ENCODE results near the gene ARL6IP1.
A peak's percentile ranks its signal among the peaks of the same experiment; 100 is the strongest.

The ARL6IP1 gene
- 79.1 to 139 (median 89.3) reads per million in 9 experiments for total RNA-seq

DNA sequence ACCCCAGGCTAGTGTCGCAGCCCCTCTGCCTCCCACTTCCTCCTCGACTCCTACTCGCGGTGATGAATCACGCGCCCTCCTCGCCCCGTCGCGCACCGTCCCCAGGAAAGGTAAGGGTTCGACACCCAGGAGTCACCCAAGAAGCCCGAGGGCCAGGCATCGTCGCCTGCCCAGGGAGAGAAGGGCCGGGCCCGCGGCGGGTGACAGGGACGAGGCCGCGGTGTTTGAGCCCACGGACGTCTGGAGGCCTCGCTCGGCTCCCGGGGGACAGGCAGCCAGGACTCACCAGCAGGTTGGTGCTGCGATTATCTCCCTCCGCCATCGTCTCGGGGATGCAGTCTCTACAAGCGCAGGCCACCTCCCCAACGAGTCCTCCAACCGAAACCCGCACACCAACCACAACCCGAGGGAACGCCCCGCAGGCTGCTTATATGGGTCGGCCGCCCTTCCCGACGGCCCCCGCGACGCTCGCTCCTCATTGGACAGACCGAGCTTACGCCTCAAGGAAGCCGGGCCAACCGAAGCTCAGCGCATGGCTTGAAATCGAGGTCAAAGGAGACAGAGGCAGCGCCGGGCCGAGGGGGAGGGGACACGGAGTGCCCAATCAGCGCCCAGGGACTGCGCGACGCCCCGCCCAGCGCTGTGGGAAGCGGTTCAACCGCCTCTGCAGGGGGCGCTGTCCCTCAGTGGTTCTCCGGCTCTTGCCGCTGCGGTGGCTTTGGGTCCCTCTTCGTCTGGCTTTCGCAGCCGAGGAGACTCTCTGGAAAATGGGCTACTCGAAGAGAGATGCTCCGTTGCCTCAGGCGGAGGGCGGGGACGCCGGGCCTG is at the start of gene ARL6IP1:
Gene ARL6IP1 (minus strand): TSS at position 405 of the 828 bp plus-strand sequence. CDS start 83 bp downstream, at position 322.
- Mint-ChIP-seq H3K4me3 (peak within 1 kb of the TSS; percentile 94 to 98), H3K4me1 (ENCODE audit: low read depth in 2 of 2) (peaks cover 23 to 42% of the 10 kb centered on the region in 2 donors), H3K27me3 (no peaks in the 10 kb centered on the region), H3K36me3 (ENCODE audit: insufficient read depth) (peaks cover 36% of the 10 kb centered on the region), H3K9me3 (no peaks in the 10 kb centered on the region), H3K27ac (peak within 1 kb of the TSS; percentile 96 to 97)
- DNase-seq = peak; percentile 97 to 99 (median 99)
- ATAC-seq (replicated peaks) = peak; percentile 88

GRCh38 chr16:18846416-18846815 is 45.1 kb upstream of the ARL6IP1 start:
- H3K4me1 Mint-ChIP-seq (ENCODE audit: low read depth in 2 of 2) = peaks cover 2 to 3% of the 10 kb centered on the region in 2 donors
- peaks cover 88% of the 10 kb centered on the region for H3K36me3 Mint-ChIP-seq (ENCODE audit: insufficient read depth)
- ATAC-seq (replicated peaks) (no peak), DNase-seq (no peak)
- H3K9me3 Mint-ChIP-seq = no peaks in the 10 kb centered on the region
- H3K4me3 Mint-ChIP-seq = no peak overlapping the region
- peak overlapping the region in 1 of 2 donors; percentile 59 for H3K27ac Mint-ChIP-seq
- H3K27me3 Mint-ChIP-seq = no peaks in the 10 kb centered on the region

GRCh38 chr16:18842565-18842964 is 41.2 kb upstream of the ARL6IP1 start:
- Mint-ChIP-seq H3K36me3 (ENCODE audit: insufficient read depth) (peaks cover 88% of the 10 kb centered on the region), H3K4me1 (ENCODE audit: low read depth in 2 of 2) (peaks cover 2 to 6% of the 10 kb centered on the region in 2 donors), H3K9me3 (no peaks in the 10 kb centered on the region), H3K27me3 (no peaks in the 10 kb centered on the region), H3K27ac (peak overlapping the region in 1 of 2 donors; percentile 65), H3K4me3 (no peak overlapping the region)
- ATAC-seq (replicated peaks) = no peak
- DNase-seq = no peak

DNA sequence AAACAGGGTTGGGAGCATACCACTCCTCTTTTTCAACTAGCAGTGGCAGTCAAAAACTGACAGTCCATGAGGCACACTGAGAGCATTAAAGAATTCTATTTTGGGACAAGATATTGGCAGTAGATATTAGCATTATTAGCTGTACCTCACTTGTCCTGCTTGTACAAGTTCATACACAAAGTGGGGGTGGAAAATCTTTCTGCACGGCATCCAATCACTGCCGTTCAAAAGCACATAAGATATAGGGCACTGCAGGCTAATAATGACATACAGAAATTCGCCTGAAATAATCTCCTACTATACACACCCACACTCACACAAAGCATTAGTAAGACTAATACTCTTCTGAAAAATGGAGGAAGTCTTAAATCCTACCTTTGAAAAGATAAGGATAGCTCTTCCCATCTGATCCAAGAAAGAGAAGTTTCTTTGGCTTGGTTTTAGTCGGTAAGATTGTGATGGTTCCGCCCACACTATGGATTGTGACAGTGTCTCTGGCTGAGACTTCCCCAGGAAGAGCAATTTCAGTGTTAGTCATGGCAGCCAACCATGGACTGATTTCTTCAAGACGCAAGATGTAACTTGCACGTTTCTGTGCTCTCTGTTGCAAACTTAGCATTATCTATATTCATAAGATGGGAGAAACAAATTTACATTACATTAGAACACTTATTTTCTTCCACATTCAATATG is 40.6 kb upstream of the ARL6IP1 start:
- Mint-ChIP-seq H3K9me3 (no peaks in the 10 kb centered on the region), H3K36me3 (ENCODE audit: insufficient read depth) (peaks cover 90% of the 10 kb centered on the region), H3K4me1 (ENCODE audit: low read depth in 2 of 2) (peaks cover 2 to 6% of the 10 kb centered on the region in 2 donors), H3K4me3 (no peak overlapping the region), H3K27ac (peak overlapping the region in 1 of 2 donors; percentile 65), H3K27me3 (no peaks in the 10 kb centered on the region)
- DNase-seq (no peak), ATAC-seq (replicated peaks) (no peak)

- DNase-seq (no peak), ATAC-seq (replicated peaks) (no peak)
- Mint-ChIP-seq H3K27me3 (no peaks in the 10 kb centered on the region), H3K4me3 (no peak overlapping the region), H3K4me1 (ENCODE audit: low read depth in 2 of 2) (peaks cover 2 to 3% of the 10 kb centered on the region in 2 donors), H3K9me3 (no peaks in the 10 kb centered on the region), H3K27ac (no peak overlapping the region), H3K36me3 (ENCODE audit: insufficient read depth) (peaks cover 90% of the 10 kb centered on the region)
These were observed 38.2 kb upstream of the ARL6IP1 start for GRCh38 chr16:18839555-18839954.

- ATAC-seq (replicated peaks) = no peak
- Mint-ChIP-seq H3K36me3 (ENCODE audit: insufficient read depth) (peaks cover 95% of the 10 kb centered on the region), H3K27me3 (no peaks in the 10 kb centered on the region), H3K27ac (peak overlapping the region in 1 of 2 donors; percentile 45), H3K4me1 (ENCODE audit: low read depth in 2 of 2) (peaks cover 0 to 3% of the 10 kb centered on the region in 2 donors), H3K4me3 (no peak overlapping the region), H3K9me3 (no peaks in the 10 kb centered on the region)
- no peak for DNase-seq
These were observed 35.4 kb upstream of the ARL6IP1 start for GRCh38 chr16:18836702-18837101.

DNA sequence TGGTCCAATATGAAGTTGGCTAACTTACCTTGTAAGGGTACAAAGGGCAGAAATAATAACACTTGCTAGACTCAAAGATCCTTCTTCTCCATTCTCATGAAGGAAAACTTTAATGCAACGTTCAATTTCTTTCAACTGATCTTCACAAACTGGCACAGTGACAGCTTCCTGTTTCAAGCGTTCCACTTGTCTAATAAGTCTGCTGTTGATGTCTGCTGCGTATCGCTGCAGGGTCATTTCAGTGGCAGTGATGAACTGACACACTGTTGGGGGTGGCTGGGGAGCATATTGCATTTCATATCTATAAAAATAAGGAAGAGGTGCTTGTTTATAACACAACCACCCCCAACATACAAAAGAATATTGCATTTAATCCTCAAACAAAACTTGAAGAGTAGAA is 33.5 kb upstream of the ARL6IP1 start:
- H3K36me3 Mint-ChIP-seq (ENCODE audit: insufficient read depth) = peaks cover 91% of the 10 kb centered on the region
- H3K27ac Mint-ChIP-seq = no peak overlapping the region

GRCh38 chr16:18833707-18834505 is 32.6 kb upstream of the ARL6IP1 start:
- Mint-ChIP-seq H3K4me1 (ENCODE audit: low read depth in 2 of 2) (peaks cover 0 to 3% of the 10 kb centered on the region in 2 donors), H3K4me3 (no peak overlapping the region), H3K27ac (no peak overlapping the region), H3K9me3 (no peaks in the 10 kb centered on the region), H3K36me3 (ENCODE audit: insufficient read depth) (peaks cover 89% of the 10 kb centered on the region), H3K27me3 (no peaks in the 10 kb centered on the region)
- DNase-seq = no peak
- no peak for ATAC-seq (replicated peaks)

More for the DNA sequence above, 33.5 kb upstream of the ARL6IP1 start:
- DNase-seq (no peak), ATAC-seq (replicated peaks) (no peak)
- no peak overlapping the region for H3K4me3 Mint-ChIP-seq
- no peaks in the 10 kb centered on the region for H3K27me3 Mint-ChIP-seq
- H3K9me3 Mint-ChIP-seq = no peaks in the 10 kb centered on the region
- peaks cover 0 to 3% of the 10 kb centered on the region in 2 donors for H3K4me1 Mint-ChIP-seq (ENCODE audit: low read depth in 2 of 2)

GRCh38 chr16:18832613-18833012 is 31.3 kb upstream of the ARL6IP1 start:
- Mint-ChIP-seq H3K27ac (no peak overlapping the region), H3K4me1 (ENCODE audit: low read depth in 2 of 2) (no peaks in the 10 kb centered on the region), H3K36me3 (ENCODE audit: insufficient read depth) (peaks cover 89% of the 10 kb centered on the region), H3K27me3 (no peaks in the 10 kb centered on the region), H3K4me3 (no peak overlapping the region), H3K9me3 (no peaks in the 10 kb centered on the region)
- no peak for DNase-seq
- no peak for ATAC-seq (replicated peaks)

DNA sequence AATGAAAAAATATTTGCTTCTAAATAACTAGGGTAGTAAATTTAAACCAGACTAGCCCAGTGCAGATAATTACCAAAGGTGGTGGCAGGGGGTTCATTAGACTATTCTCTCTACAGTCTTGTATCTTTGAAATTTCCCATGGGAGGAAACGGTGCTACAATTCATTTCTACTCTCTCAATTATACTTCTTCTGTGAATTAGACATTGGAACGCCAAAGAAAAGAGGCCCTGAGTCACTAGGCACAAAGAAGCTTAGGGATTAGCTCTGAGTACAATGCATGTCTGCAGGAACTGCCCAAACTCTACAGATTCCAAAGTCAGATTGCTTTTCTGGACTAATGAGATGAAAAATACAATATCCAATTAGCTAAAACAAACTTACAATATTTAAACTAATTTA is 30.7 kb upstream of the ARL6IP1 start:
- Mint-ChIP-seq H3K4me1 (ENCODE audit: low read depth in 2 of 2) (no peaks in the 10 kb centered on the region), H3K4me3 (no peak overlapping the region), H3K9me3 (no peaks in the 10 kb centered on the region), H3K36me3 (ENCODE audit: insufficient read depth) (peaks cover 86% of the 10 kb centered on the region), H3K27me3 (no peaks in the 10 kb centered on the region), H3K27ac (no peak overlapping the region)
- DNase-seq (no peak), ATAC-seq (replicated peaks) (no peak)

GRCh38 chr16:18829251-18829650 is 27.9 kb upstream of the ARL6IP1 start:
- H3K36me3 Mint-ChIP-seq (ENCODE audit: insufficient read depth) = peaks cover 62% of the 10 kb centered on the region
- H3K9me3 Mint-ChIP-seq = no peaks in the 10 kb centered on the region
- ATAC-seq (replicated peaks) (no peak), DNase-seq (no peak)
- no peaks in the 10 kb centered on the region for H3K27me3 Mint-ChIP-seq
- no peak overlapping the region for H3K27ac Mint-ChIP-seq
- no peaks in the 10 kb centered on the region for H3K4me1 Mint-ChIP-seq (ENCODE audit: low read depth in 2 of 2)
- H3K4me3 Mint-ChIP-seq = no peak overlapping the region

DNA sequence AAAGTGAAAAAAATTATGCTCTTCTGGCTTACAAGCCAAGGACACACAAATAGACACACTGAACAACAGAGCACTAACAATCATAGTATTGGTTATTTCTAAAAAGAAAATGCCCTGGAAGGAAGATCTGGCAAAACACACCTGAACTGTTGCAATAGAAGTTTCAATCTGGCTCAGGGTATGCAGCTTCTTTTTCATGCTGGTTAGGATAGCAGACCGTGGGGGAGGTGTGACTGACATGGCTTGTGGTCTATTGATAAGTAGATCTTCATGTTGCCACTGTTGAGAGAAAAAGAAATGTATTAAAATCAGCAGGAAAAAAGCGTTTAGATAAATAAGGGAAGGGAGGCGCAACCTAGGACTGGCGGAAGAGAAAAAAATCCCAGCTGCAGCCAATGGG is 26.5 kb upstream of the ARL6IP1 start:
- Mint-ChIP-seq H3K36me3 (ENCODE audit: insufficient read depth) (peaks cover 51% of the 10 kb centered on the region), H3K4me1 (ENCODE audit: low read depth in 2 of 2) (no peaks in the 10 kb centered on the region), H3K9me3 (no peaks in the 10 kb centered on the region), H3K27me3 (no peaks in the 10 kb centered on the region), H3K27ac (peak overlapping the region in 1 of 2 donors; percentile 50), H3K4me3 (no peak overlapping the region)
- ATAC-seq (replicated peaks) (no peak), DNase-seq (no peak)

DNA sequence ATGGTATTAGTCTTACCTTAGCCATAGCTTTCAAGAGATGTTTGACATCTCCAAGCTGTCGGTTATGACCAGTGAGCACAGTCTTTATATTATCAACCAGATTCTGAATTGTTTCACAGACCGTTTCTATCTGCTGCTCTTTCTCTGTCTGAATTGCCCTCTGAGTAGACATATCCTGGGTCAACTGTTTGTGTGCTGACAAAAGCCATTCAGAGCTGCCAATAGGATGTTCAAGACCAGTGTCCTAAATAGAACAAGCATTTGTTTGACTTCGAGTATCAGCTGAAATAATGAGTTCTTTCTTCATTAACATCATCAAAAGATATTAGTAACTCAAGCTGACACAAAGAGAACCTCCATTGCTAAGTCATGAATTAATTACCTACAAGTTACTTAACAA is 14.9 kb upstream of the ARL6IP1 start:
- Mint-ChIP-seq H3K4me1 (ENCODE audit: low read depth in 2 of 2) (peaks cover 7 to 11% of the 10 kb centered on the region in 2 donors), H3K27ac (no peak overlapping the region), H3K36me3 (ENCODE audit: insufficient read depth) (peaks cover 63% of the 10 kb centered on the region)

More for the DNA sequence above, 14.9 kb upstream of the ARL6IP1 start:
- H3K9me3 Mint-ChIP-seq = no peaks in the 10 kb centered on the region
- ATAC-seq (replicated peaks) (no peak), DNase-seq (no peak)
- no peak overlapping the region for H3K4me3 Mint-ChIP-seq
- H3K27me3 Mint-ChIP-seq = no peaks in the 10 kb centered on the region
